ENCODE data around the gene VPS52. TPM values are rescaled to one million over a fixed set of nuclear protein-coding genes. Genes with fewer than 3 reads are reported as not detected.
A peak's percentile ranks its signal among the peaks of the same experiment; 100 is the strongest.

The VPS52 gene
- total and polyA plus RNA-seq, 4 donors, result 37.3 to 59.9 (median 43.9) TPM

GRCh38 chr6:33289784-33290315 is 18.2 kb upstream of the VPS52 start:
- 4 to 5% methylated on average over 14 of the region's 14 CpGs for WGBS, 2 donors
- DNase-seq, result no peak
- no peak for TF ChIP-seq CTCF (IDR thresholded peaks at IDR 0.05; ENCODE audit: control extremely low read depth, extremely low read depth)
- peaks cover 15 to 42% (median 27%) of the 10 kb centered on the region in 4 donors for H3K36me3 ChIP-seq (ENCODE audit: control insufficient read depth in 4 of 4, insufficient read depth in 4 of 4, low read length in 4 of 4)
- H3K4me1 ChIP-seq (ENCODE audit: control insufficient read depth in 5 of 5, insufficient read depth in 5 of 5, low read length in 5 of 5), result peaks cover 0 to 16% (median 15%) of the 10 kb centered on the region in 5 donors
- H3K27ac ChIP-seq (ENCODE audit: low read depth in 1 of 2, low read length in 1 of 2), result peak overlapping the region in 1 of 2 donors; percentile 57
- peak overlapping the region; percentile 86 for H3K4me3 ChIP-seq
- no peaks in the 10 kb centered on the region for H3K9me3 ChIP-seq (ENCODE audit: control insufficient read depth in 4 of 4, insufficient read depth in 3 of 4, low read length in 3 of 4)
- ATAC-seq (ENCODE audit: insufficient read depth, low FRiP score), result no peak
- H3K9ac ChIP-seq (ENCODE audit: insufficient read depth in 1 of 2, low read length in 2 of 2), result peak overlapping the region; percentile 53 to 85
- H3K27me3 ChIP-seq (ENCODE audit: control insufficient read depth in 3 of 3, insufficient read depth in 3 of 3, low read length in 2 of 3), result no peaks in the 10 kb centered on the region

GRCh38 chr6:33288921-33289783 is 17.5 kb upstream of the VPS52 start, which contains the start of the genes PFDN6 and WDR46:
Gene PFDN6 (plus strand): TSS chr6:33289601. CDS start chr6:33289857, 256 bp downstream.
Gene WDR46 (minus strand): TSS chr6:33289239. CDS start chr6:33289170, 69 bp downstream.
- WGBS, 2 donors, result 0% methylated on average over 43 of the region's 43 CpGs
- H3K27ac ChIP-seq (ENCODE audit: low read depth in 1 of 2, low read length in 1 of 2), result peak within 1 kb of the TSS; percentile 43 to 65
- no peak for TF ChIP-seq CTCF (IDR thresholded peaks at IDR 0.05; ENCODE audit: control extremely low read depth, extremely low read depth)

GRCh38 chr6:33288141-33288920 is 16.7 kb upstream of the VPS52 start:
- H3K36me3 ChIP-seq (ENCODE audit: control insufficient read depth in 4 of 4, insufficient read depth in 4 of 4, low read length in 4 of 4), result peaks cover 13 to 34% (median 24%) of the 10 kb centered on the region in 4 donors
- ATAC-seq (ENCODE audit: insufficient read depth, low FRiP score), result no peak

More at GRCh38 chr6:33288921-33289783, 17.5 kb upstream of the VPS52 start, which contains the start of the genes PFDN6 and WDR46:
- ATAC-seq (ENCODE audit: insufficient read depth, low FRiP score) (peak; percentile 93), DNase-seq (peak; percentile 86 to 96 (median 96))
- Histone ChIP-seq H3K27me3 (ENCODE audit: control insufficient read depth in 3 of 3, insufficient read depth in 3 of 3, low read length in 2 of 3) (no peaks in the 10 kb centered on the region), H3K36me3 (ENCODE audit: control insufficient read depth in 4 of 4, insufficient read depth in 4 of 4, low read length in 4 of 4) (peaks cover 15 to 38% (median 25%) of the 10 kb centered on the region in 4 donors), H3K4me3 (peak within 1 kb of the TSS; percentile 86), H3K9me3 (ENCODE audit: control insufficient read depth in 4 of 4, insufficient read depth in 3 of 4, low read length in 3 of 4) (peaks cover 0 to 1% (median 0%) of the 10 kb centered on the region in 4 donors), H3K9ac (ENCODE audit: insufficient read depth in 1 of 2, low read length in 2 of 2) (peak within 1 kb of the TSS; percentile 53 to 85), H3K4me1 (ENCODE audit: control insufficient read depth in 5 of 5, insufficient read depth in 5 of 5, low read length in 5 of 5) (peaks cover 0 to 16% (median 15%) of the 10 kb centered on the region in 5 donors)

More at GRCh38 chr6:33288141-33288920, 16.7 kb upstream of the VPS52 start:
- Histone ChIP-seq H3K4me3 (peak overlapping the region; percentile 86), H3K27ac (ENCODE audit: low read depth in 1 of 2, low read length in 1 of 2) (peak overlapping the region; percentile 43 to 65), H3K9me3 (ENCODE audit: control insufficient read depth in 4 of 4, insufficient read depth in 3 of 4, low read length in 3 of 4) (peaks cover 0 to 1% (median 0%) of the 10 kb centered on the region in 4 donors), H3K9ac (ENCODE audit: insufficient read depth in 1 of 2, low read length in 2 of 2) (peak overlapping the region; percentile 44 to 46), H3K4me1 (ENCODE audit: control insufficient read depth in 5 of 5, insufficient read depth in 5 of 5, low read length in 5 of 5) (peaks cover 0 to 16% (median 15%) of the 10 kb centered on the region in 5 donors), H3K27me3 (ENCODE audit: control insufficient read depth in 3 of 3, insufficient read depth in 3 of 3, low read length in 2 of 3) (no peaks in the 10 kb centered on the region)
- 10 to 12% methylated on average over 21 of the region's 21 CpGs for whole genome bisulfite sequencing, 2 donors
- DNase-seq, result no peak
- no peak for TF ChIP-seq CTCF (IDR thresholded peaks at IDR 0.05; ENCODE audit: control extremely low read depth, extremely low read depth)

Measured in lung (tissue), 12 donors.